GM12874 (cell line): ENCODE measurements around the gene HSD17B14.

Experiments used
- CTCF ChIP-seq: IDR thresholded peaks from 2 replicates; pipeline ENCODE4 v1.5.1; 2011; ENCODE audit warnings: low read depth, mild to moderate bottlenecking, control low read depth, low read length, moderate library complexity; ENCODE audit not compliant: insufficient read depth

HSD17B14 gene

DNA sequence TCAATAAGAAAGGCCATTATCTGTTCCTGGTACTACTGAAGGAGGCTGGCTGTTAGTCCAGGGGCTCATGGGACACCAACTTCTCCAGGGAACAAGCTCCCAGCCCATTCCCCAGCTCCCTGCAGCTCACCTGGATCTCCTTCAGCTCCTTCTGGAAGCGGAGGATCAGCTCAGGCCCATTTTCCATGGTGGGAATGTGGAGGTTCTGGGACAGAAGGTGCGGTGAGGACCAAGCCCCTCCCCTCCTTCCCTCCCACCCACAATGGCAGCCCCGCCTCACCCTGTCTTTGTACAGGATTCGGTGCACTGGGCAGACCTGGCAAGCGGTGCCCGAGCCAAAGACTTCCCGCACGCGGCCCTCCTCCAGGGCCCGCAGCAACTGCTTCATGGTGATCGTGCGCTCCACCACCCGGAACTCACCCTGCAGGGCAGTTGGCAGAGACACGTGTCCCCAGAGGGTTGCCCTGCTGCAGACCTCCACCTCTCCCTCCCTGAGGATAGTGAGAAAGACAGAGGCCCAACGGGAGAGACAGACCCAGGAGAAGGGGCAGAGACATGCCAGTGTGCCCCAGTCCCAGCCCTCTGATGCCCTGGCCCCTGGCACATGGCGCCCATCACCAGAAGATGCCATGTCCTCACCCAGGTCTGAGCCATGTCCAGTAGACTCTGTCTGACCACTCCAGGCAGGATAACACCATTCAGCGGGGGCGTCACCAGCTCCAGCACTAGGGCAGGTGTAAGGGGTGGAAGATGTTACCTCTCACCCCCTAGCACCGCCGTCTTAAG lies 39.8 kb downstream of the HSD17B14 start:
- TF ChIP-seq CTCF = no peak

DNA sequence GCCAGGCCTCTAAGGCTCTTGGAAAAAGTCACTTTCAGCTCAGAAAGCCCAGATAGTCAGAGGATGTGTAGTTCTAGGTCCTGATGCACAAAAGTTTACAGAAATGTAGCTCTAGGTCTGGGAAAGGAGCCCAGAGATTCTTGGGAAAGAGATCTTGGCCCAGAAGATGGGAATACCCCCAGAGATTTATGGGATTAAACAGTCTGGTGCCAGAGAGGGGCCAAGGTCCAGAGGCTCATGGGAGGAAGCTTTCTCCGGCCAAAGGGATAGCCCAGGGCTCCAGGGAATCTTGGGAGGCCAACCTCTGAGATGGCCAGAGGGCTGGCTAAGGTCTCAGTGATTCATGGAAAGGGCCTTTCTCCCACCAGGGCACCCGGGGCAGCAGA lies 40.6 kb downstream of the HSD17B14 start:
- TF ChIP-seq CTCF = no peak

DNA sequence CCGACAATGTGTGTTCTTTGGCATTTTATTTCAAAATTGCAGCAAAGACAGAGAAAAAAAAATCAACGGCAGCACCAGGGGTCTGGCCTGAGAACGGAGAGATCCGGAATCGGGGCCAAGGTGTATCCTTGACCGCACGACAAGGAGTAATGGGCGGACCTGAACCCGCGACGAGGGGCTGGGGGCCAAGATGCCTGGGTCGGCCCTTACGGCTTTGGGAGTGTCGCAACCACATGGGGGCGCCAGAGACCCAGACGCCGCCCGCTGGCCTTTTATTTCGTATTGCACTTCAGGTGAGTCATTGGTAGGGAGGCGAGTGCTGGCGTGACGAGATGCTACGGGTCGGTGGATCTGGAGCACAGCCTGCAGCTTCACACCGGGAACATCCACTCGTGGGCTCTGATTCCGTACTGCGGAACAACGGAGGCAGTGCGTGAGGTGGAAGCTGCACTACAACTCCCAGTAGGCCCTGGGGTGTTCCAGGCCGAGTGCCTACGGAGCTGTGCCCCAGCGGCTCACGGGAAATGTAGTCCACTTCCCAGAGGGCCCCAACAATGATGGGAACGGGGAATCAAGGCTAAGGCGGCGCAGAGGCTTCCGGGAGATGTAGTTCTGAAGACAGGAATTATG lies 41.1 kb downstream of the HSD17B14 start:
- peak; percentile 95 for TF ChIP-seq CTCF

GRCh38 chr19:48794291-48794690 lies 42.0 kb downstream of the HSD17B14 start:
- TF ChIP-seq CTCF = no peak

GRCh38 chr19:48793271-48793670 lies 43.0 kb downstream of the HSD17B14 start:
- TF ChIP-seq CTCF = no peak

- no peak for TF ChIP-seq CTCF
Observed at GRCh38 chr19:48784527-48784926, 51.8 kb downstream of the HSD17B14 start.

- TF ChIP-seq CTCF = no peak
Observed at GRCh38 chr19:48780631-48781391, 55.5 kb downstream of the HSD17B14 start.
